Measurements from ENCODE around the gene SLC5A3.

The SLC5A3 gene

GRCh38 chr21:34100790-34101189 lies 27.4 kb downstream of the SLC5A3 start:
- TF ChIP-seq GATA3 (IDR thresholded peaks at IDR 0.05; ENCODE audit: low read depth, low read length) (no peak), GATA2 (IDR thresholded peaks at IDR 0.05; ENCODE audit: low read depth, low read length) (no peak)

GRCh38 chr21:34105947-34106541 lies 32.7 kb downstream of the SLC5A3 start:
- TF ChIP-seq GATA3 (IDR thresholded peaks at IDR 0.05; ENCODE audit: low read depth, low read length) (no peak), GATA2 (IDR thresholded peaks at IDR 0.05; ENCODE audit: low read depth, low read length) (no peak)

GRCh38 chr21:34107606-34108005 lies 34.2 kb downstream of the SLC5A3 start:
- no peak for TF ChIP-seq GATA2 (IDR thresholded peaks at IDR 0.05; ENCODE audit: low read depth, low read length)
- TF ChIP-seq GATA3 (IDR thresholded peaks at IDR 0.05; ENCODE audit: low read depth, low read length): no peak

GRCh38 chr21:34109075-34109474 lies 35.7 kb downstream of the SLC5A3 start:
- TF ChIP-seq GATA2 (IDR thresholded peaks at IDR 0.05; ENCODE audit: low read depth, low read length): no peak
- no peak for TF ChIP-seq GATA3 (IDR thresholded peaks at IDR 0.05; ENCODE audit: low read depth, low read length)

- TF ChIP-seq GATA3 (IDR thresholded peaks at IDR 0.05; ENCODE audit: low read depth, low read length) (no peak), GATA2 (IDR thresholded peaks at IDR 0.05; ENCODE audit: low read depth, low read length) (no peak)
Measured at GRCh38 chr21:34110594-34111202, 37.3 kb downstream of the SLC5A3 start.

GRCh38 chr21:34112316-34113033 lies 39.1 kb downstream of the SLC5A3 start:
- no peak for TF ChIP-seq GATA3 (IDR thresholded peaks at IDR 0.05; ENCODE audit: low read depth, low read length)
- TF ChIP-seq GATA2 (IDR thresholded peaks at IDR 0.05; ENCODE audit: low read depth, low read length): no peak

GRCh38 chr21:34113842-34114241 lies 40.5 kb downstream of the SLC5A3 start:
- no peak for TF ChIP-seq GATA3 (IDR thresholded peaks at IDR 0.05; ENCODE audit: low read depth, low read length)
- no peak; the same call in 1 of the 2 replicates for TF ChIP-seq GATA2 (IDR thresholded peaks at IDR 0.05; ENCODE audit: low read depth, low read length)

- TF ChIP-seq GATA2 (IDR thresholded peaks at IDR 0.05; ENCODE audit: low read depth, low read length) (no peak), GATA3 (IDR thresholded peaks at IDR 0.05; ENCODE audit: low read depth, low read length) (no peak)
Measured at GRCh38 chr21:34115160-34115559, 41.8 kb downstream of the SLC5A3 start.

- TF ChIP-seq GATA2 (IDR thresholded peaks at IDR 0.05; ENCODE audit: low read depth, low read length) (no peak), GATA3 (IDR thresholded peaks at IDR 0.05; ENCODE audit: low read depth, low read length) (no peak)
Measured at GRCh38 chr21:34116569-34116968, 43.2 kb downstream of the SLC5A3 start.

- TF ChIP-seq GATA3 (IDR thresholded peaks at IDR 0.05; ENCODE audit: low read depth, low read length) (no peak), GATA2 (IDR thresholded peaks at IDR 0.05; ENCODE audit: low read depth, low read length) (no peak)
Measured at GRCh38 chr21:34120867-34121266, 47.5 kb downstream of the SLC5A3 start.

- TF ChIP-seq GATA3 (IDR thresholded peaks at IDR 0.05; ENCODE audit: low read depth, low read length) (no peak), GATA2 (IDR thresholded peaks at IDR 0.05; ENCODE audit: low read depth, low read length) (no peak)
Measured at GRCh38 chr21:34122047-34122446, 48.7 kb downstream of the SLC5A3 start.
